Peyer's patch (tissue), 4 donors: ENCODE data around the gene RFPL4A.

ENCODE experiments used
- POLR2A ChIP-seq, 2 donors: fragments of 450-650 bp; IDR thresholded peaks; one replicate each; pipeline ENCODE4 v1.5.1; 2017; ENCODE audit warnings: antibody characterized with exemption in 2 of 2, mild to moderate bottlenecking in 2 of 2, moderate library complexity in 2 of 2
- TF ChIP-seq, protein P1 (sequence below), 6 experiments: fragments of 450-650 bp in 4 of 6; fragments of 200-600 bp in 2 of 6; sonication (generic) in 1 of 6; IDR thresholded peaks; one replicate each; pipeline ENCODE4 v1.5.1; 2017 to 2019; ENCODE audit warnings: antibody characterized with exemption in 6 of 6, mild to moderate bottlenecking in 3 of 6, moderate library complexity in 1 of 6

DNA sequence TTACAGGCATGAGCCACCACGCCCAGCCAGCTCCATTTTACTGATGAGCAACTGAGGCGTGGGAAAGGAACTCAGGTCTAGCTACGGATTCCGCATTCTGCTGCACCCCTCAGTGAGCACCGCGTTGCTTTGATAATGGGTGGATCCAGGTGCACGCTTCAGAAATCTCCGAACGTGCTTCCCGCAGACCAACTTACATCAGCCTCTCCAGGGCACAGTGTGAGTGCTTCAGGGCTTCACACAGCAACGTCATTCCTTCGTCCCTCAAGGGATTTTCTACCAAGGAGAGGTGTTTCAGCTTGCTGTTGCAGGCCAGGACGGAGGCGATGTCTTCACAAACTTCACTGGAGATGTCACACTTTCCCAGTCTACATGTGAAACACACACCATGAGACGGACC is 42.4 kb upstream of the RFPL4A start:
- TF ChIP-seq POLR2A (IDR thresholded peaks at IDR 0.05): no peak
- TF ChIP-seq, protein P1, sequence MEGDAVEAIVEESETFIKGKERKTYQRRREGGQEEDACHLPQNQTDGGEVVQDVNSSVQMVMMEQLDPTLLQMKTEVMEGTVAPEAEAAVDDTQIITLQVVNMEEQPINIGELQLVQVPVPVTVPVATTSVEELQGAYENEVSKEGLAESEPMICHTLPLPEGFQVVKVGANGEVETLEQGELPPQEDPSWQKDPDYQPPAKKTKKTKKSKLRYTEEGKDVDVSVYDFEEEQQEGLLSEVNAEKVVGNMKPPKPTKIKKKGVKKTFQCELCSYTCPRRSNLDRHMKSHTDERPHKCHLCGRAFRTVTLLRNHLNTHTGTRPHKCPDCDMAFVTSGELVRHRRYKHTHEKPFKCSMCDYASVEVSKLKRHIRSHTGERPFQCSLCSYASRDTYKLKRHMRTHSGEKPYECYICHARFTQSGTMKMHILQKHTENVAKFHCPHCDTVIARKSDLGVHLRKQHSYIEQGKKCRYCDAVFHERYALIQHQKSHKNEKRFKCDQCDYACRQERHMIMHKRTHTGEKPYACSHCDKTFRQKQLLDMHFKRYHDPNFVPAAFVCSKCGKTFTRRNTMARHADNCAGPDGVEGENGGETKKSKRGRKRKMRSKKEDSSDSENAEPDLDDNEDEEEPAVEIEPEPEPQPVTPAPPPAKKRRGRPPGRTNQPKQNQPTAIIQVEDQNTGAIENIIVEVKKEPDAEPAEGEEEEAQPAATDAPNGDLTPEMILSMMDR (IDR thresholded peaks at IDR 0.05): no peak
